Ecto neural progenitor cell (in vitro differentiated cells): Measurements from ENCODE around the gene DENND1C.
"Not testable (repeated sequence)": the region's sequence is repeated elsewhere in the genome, so short reads cannot be mapped to it uniquely, and the experiment has no call there.

Experiments
- DNase-seq: peaks from one replicate; pipeline ENCODE4 v3.0.0-alpha.2; 2018; ENCODE audit warnings: low spot score

Gene DENND1C

GRCh38 chr19:6453951-6454565 lies 27.5 kb downstream of the DENND1C start:
- no peak for DNase-seq

- DNase-seq, result no peak
These were observed 28.7 kb downstream of the DENND1C start for GRCh38 chr19:6452899-6453298.

DNA sequence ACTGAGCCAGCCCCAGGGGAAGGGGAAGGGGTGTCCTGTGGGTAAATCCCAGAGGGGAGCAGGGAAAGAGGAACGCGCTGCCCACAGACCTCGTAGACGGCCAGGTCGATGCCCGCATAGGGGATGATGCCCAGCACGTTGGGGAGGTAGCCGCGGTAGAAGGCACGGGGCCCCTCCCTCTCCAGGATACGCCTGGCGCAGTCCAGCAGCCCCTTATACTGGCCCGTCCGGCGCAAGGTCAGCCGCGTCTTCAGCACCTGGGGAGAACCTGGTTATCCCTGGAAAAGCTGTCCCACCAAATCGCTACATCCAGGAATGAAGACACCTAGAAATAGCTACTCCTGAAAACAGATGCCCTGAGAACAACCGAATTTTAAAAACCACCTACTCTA lies 29.4 kb downstream of the DENND1C start:
- DNase-seq, result no peak

DNA sequence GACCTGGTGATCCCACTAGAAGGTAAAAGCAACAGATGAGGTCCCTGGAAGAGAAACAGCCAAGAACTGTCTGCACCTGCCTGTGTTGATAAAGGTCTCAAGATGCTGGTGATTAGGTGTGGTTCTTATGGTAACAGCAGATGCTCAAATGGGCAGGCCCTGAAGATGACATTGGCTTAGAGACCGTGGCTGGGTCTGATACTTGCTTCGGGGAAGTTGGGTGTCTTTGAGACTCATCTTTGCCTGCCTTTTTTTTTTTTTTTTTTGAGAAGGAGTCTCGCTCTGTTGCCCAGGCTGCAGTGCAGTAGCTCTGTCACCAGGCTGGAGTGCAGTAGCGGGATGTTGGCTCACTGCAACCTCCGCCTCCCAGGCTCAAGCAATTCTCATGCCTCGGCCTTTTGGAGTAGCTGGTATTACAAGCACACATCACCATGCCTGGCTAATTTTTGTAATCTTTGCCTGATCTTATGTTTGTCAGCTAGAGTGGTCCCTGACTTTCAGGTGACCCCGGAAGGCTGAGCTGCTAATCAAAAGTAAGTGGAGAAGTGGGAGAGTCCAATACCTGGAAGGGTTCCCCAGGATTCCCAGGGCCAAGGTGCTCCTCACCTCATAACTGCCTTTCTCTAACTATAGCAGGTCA lies 29.9 kb downstream of the DENND1C start:
- DNase-seq, result no peak

DNA sequence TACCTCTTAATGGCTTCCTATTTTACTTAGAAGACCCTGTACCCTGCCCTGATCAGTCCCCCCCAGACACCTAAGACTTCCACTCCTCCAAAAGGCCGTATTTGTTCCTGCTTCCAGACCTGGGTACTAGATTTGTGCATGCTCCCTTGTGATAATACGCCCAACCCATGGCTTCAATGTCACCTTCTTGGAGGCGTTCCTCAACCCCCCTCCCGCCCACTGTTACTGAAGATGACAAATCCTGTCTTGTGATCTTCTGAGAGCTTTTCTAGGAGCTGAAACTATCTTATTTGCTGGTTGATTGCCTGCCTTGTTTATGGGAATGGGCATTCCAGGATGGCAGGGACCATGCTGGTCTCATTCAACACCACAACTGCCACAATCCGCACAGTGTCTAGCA lies 31.4 kb downstream of the DENND1C start:
- DNase-seq, result no peak

DNA sequence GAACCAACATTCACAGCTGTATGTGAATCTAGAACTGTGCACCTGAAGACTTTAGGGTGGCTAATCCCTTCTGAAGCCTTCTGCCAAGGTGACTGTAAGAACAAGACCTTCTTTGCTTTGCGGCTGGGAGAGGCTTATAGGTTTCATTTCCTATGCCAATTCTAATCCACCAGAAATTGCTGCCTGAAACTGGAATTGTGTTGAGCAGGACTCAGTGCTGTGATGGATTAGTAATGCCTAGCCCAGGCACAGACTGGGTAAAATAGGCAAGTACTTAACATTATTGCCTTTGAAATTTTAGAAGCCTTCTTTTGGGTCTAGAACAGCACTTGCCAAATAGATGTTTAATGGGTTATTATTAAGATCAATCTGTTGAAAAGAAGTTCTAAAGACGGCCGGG lies 33.5 kb downstream of the DENND1C start:
- DNase-seq, result no peak

GRCh38 chr19:6446452-6446851 lies 35.1 kb downstream of the DENND1C start:
- DNase-seq, result no peak

DNA sequence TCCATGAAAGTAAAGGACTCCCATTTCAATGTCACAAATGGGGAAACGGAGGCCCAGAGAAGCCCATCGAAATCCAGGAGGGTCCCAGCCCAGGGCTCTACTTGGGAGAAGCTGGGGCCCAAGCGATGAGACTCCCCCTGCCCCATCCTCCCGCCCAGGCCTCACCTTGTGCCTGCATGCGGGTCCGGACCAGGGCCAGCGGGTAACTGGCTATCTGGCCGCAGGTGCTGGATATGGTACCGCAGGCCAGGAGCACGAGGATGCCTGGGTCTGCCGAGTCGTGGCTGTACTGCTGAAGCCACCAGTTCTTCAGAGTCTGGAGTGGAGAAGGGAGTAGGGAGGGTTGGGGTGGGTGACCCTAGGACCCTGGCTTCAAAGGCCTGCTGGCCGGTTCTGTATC lies 37.6 kb downstream of the DENND1C start:
- DNase-seq, result no peak

DNA sequence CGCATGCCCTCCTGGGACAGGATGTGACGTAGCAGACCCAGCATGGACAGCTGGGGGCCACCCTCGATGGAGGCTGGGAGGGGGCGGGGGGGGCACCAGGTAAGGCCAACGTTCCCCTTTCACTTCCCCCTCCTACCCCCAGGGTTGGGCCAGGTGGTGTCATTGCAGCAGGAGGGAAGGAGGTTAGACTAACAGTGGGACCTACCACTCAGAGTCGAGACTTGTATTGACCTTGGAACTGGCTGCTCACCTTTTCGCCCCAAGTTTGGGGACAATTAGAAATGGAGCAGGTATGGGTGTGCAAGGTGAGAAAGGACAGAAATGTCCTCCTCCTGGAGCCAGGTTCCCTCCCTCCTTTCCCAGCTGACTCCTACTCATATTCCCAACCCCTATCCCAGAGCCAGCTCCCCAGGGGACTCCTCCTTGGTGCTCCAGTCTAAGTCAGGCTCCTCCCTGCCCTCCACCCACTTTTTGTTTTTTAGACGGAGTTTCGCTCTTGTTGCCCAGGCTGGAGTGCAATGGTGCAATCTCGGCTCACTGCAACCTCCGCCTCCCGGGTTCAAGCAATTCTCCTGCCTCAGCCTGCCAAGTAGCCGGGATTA lies 39.4 kb downstream of the DENND1C start:
- DNase-seq, result no peak

DNA sequence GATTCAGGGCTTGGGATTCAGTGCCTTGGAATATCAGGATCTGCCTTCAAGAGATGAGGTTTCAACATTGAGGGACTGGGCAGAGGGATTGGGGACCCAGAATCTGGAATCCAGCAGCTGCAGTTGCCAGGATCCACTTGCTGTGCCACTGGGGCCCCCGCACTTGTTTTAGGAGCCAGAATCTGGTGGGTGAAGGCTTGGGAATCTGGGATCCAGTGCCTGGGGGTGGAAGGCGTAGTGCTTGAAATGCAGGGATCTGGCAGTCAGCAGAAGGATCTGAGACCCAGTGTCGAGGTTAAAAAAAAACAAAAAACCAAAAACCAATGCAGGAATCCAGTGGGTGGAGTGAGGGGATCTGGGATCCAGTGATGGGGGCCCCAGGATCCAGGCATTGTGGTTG lies 40.7 kb downstream of the DENND1C start:
- DNase-seq, result no peak

- DNase-seq, result no peak
These were observed 41.8 kb downstream of the DENND1C start for GRCh38 chr19:6439743-6440142.

DNA sequence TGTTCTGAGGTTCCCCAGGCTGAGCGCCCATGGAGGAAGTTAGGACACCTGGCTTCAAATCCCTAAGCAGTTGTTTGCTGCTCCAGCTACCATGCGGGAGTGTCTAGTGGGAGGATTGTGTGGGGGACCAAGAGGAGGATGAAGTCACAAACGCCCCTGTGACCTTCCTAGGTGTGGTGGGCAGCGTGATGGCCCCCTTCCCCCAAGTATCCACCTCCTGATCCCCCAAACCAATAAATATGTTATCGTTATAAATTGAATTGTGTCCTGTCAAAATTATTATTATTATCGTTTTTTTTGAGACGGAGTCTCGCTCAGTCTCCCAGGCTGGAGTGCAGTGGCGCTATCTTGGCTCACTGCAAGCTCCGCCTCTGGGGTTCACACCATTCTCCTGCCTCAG lies 47.9 kb downstream of the DENND1C start, which contains the start of gene SLC25A41:
TSS of gene SLC25A41 (minus strand) at position 101 of the 400 bp plus-strand sequence. CDS start at position 31, 70 bp downstream.
- no peak for DNase-seq

DNA sequence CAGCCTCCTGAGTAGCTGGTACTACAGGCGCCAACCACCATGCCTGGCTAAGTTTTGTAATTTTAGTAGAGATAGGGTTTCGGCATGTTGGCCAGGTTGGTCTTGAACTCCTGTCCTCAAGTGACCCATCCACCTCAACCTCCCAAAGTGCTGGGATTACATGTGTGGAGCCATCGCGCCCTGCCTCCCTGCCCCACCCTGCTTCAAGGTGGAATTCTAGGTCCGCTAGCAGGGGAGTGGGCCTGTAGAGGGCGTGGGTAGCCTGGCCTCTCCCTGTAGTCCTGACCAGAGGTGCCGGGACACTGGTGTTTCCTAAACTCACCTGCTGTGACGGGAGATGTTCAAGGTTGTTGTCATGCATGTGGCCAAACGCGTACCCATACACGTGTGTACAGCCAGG lies 48.4 kb downstream of the DENND1C start:
- DNase-seq, result no peak

DNA sequence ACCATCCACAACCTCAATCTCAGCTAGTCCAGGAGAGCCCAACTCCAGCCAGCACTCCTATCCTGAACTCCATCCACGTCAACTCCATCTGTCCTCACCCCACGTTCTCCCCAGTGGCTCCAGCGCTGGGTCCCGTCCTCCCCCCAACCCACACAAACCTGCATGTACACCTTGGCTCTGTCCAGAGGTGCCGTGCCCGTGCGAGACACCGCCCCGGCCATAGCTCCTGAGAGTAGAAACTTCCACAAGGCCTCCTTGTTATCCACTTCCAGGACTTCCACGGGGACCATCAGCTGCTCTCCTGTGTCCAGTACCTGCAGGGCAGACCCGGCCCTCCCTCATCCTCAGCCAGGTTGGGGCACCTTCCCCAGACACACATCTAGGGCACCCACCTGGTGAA lies 49.7 kb downstream of the DENND1C start:
- no peak for DNase-seq

DNA sequence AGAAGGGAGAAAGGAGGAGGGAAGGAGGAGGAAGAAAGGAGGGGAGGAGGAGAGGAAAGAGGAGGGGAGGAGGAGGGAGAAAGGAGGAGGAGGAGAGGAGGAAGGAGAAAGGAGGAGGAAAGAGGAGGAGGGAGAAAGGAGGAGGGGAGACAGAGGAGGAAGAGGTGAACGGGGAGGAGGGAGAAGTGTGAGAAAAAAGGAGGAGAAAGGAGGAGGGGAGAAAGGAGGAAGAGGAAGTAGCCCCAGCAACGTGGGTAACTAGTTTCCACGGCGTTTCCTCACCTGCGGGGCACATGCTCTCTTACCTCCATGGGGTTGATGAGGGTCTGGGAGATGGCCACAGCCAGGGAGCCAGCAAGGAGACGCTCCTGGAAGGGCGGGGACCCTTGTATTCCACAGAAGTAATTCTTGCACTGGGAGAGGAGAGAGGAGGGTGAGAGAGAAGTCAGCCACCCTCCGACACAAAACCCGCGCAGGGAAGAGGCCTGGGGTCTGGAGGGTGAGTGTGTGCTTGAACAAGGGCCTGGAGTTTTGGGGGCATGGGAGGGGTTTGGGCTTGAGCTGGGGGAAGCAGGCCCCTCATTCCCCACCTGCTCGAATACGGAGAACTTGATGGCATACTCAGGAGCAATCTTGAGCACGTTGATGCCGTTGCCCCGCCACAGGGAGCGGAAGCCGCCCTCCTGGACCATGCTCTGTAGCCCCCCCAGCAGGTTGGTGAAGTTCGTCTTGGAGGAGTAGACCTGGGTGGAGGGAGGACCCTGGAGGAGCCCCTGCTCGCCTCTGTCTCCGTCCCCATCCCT lies 52.0 kb downstream of the DENND1C start:
- no peak for DNase-seq

DNA sequence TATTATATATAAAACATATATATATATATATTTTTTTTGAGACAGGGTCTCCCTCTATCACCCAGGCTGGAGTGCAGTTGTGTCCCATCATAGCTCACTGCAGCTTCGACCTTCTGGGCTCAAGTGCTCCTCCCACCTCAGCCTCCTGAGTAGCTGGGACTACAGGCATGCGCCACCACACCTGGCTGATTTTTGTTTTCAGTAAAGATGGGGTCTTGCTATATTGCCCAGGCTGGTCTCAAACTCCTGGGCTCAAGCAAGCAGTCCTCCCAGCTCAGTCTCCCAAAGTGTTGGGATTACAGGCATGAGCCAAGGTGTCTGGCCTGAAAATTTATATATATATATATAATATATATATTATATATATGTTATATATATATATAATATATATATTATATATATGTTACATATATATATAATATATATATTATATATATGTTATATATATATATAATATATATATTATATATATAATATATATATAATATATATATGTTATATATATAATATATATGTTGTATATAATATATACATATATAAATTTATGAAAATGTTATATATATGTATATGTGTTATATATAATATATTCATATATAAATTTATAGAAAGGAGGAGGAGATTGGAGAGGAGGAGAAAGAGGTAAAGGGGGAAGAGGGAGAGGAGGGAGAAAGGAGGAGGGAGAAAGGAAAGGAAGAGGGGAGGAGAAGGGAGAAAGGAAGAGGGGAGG lies 52.7 kb downstream of the DENND1C start:
- DNase-seq, result not testable (repeated sequence)

DNA sequence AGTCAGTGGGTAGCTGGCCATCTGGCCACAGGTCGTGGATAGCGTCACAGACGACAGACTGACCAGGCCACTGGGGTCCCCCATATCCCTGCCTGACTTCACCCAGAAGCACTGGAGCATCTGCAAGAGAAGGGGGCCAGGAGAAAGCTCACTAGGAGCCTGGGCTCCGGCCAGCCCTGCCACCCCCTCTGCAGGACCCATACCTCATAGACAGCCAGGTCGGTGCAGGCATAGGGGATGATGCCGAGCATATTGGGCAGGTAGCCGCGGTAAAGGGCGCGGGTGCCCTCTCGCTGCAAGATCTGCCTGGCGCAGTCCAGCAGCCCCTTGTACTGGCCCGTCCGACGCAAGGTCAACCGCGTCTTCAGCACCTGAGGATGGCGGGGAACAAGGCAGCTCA lies 54.5 kb downstream of the DENND1C start:
- DNase-seq, result no peak

DNA sequence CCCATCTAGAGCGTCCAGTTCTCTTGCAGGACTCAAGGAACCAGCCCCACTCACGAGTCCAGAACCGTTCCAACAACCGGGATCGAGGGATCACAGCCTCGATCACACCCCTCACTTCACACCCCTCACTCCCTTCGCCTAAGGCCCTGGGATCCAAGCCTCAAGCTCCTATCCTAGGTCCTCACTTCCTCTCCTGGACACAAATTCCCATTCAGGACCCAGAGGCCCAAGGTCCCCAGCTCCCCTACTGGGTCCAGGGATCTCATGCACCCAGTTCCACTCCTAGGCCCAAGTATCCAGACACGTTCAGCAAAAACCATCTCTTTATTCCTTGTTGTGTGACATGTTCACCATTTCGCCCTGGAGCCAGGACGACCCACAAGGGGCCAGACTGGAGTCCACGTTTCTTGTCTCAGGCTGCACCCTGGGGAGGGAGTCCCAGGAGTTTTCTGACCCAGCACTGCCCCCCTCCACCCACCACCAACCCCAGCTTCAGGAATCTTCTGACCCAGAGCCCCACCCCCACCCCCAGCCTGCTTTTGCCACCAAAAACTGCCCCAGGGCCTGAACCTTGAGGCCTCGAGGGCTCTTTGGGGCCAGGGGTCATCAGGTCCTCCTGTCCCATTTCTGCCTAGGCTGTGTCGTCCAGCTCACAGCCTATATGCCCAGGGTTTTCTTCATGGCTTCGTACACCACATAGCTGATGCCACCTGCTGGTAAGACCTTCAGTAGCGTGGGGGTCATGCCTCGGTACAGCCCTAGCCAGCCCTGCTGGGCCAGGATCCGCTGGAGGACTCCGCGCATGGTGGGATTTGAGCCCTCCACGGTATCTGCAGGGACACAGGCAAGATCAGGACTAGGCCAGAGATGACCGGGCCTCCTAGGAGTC lies 55.6 kb downstream of the DENND1C start:
- no peak for DNase-seq

- peak; percentile 99 for DNase-seq
These were observed 56.5 kb downstream of the DENND1C start for GRCh38 chr19:6424939-6425731.
